H1 (cell line): Measurements from ENCODE around the gene CPED1. TPM values are rescaled to one million over a fixed set of nuclear protein-coding genes. Genes with fewer than 3 reads are reported as not detected.

Experiments
- CTCF ChIA-PET: fragments of 300-600 bp; sonication (Branson Sonifier 250); formaldehyde crosslinking; loops from one replicate; lab custom pipeline; 2021; ENCODE audit not compliant: partially characterized antibody; lab: Charles Lee
- POLR2A ChIA-PET: fragments of 300-600 bp; sonication (Branson Sonifier 250); formaldehyde crosslinking; loops from one replicate; lab custom pipeline; 2021; ENCODE audit warnings: inconsistent platforms; ENCODE audit not compliant: partially characterized antibody; lab: Charles Lee
- DNase-seq, 2 experiments: peaks; one replicate each; pipeline versions ENCODE4 v3.0.0 to v3.0.0-alpha.2; 2010 to 2022; ENCODE audit warnings: low spot score in 2 of 2, low read depth in 1 of 2, mixed read lengths in 1 of 2
- FAIRE-seq: peaks from 2 replicates; lab custom pipeline; 2011; peaks lifted over from hg19 to GRCh38; lab: Jason Lieb, UNC
- H2AFZ ChIP-seq: 2 replicates; pipeline ENCODE4 v1.8.1; 2012; ENCODE audit warnings: low read length, inconsistent platforms
- H2AK5ac ChIP-seq: 2 replicates; pipeline ENCODE4 v1.6.1; 2013; ENCODE audit warnings: low read depth, low read length
- H2BK120ac ChIP-seq: replicated peaks from 2 replicates; pipeline ENCODE3; 2013; ENCODE audit warnings: low read depth, low read length, inconsistent platforms
- H2BK12ac ChIP-seq: 2 replicates; pipeline ENCODE4 v1.6.1; 2013; ENCODE audit warnings: low read depth, low read length
- H2BK15ac ChIP-seq: 2 replicates; pipeline ENCODE4 v1.6.1; 2013; ENCODE audit warnings: low read length
- H2BK20ac ChIP-seq: 2 replicates; pipeline ENCODE4 v1.6.1; 2013; ENCODE audit warnings: low read length
- H2BK5ac ChIP-seq: 2 replicates; pipeline ENCODE4 v1.6.1; 2013; ENCODE audit warnings: low read depth, low read length
- H3K14ac ChIP-seq: 2 replicates; pipeline ENCODE4 v1.6.1; 2013; ENCODE audit warnings: inconsistent platforms; ENCODE audit not compliant: insufficient read length
- H3K18ac ChIP-seq: 2 replicates; pipeline ENCODE4 v1.6.1; 2013; ENCODE audit warnings: low read length; ENCODE audit errors: extremely low read depth
- H3K23ac ChIP-seq: 2 replicates; pipeline ENCODE4 v1.6.1; 2013; ENCODE audit warnings: inconsistent platforms; ENCODE audit not compliant: insufficient read length
- H3K23me2 ChIP-seq: 2 replicates; pipeline ENCODE4 v1.6.1; 2013; ENCODE audit warnings: low read depth, low read length
- H3K27ac ChIP-seq: 2 replicates; pipeline ENCODE4 v1.6.1; 2011; ENCODE audit warnings: low read depth, low read length, inconsistent platforms
- H3K27me3 ChIP-seq, 4 experiments: replicated peaks in 1 of 4; 1 replicate in 1 of 4; 2 replicates in 3 of 4; pipeline versions ENCODE4 v1.6.1 to v1.8.1; 2011 to 2013; ENCODE audit warnings: low read length in 3 of 4, mild to moderate bottlenecking in 3 of 4, inconsistent platforms in 2 of 4, mixed read lengths in 2 of 4, moderate library complexity in 1 of 4; ENCODE audit not compliant: control insufficient read depth in 3 of 4, insufficient read depth in 3 of 4; ENCODE audit errors: extremely low read depth in 1 of 4
- H3K36me3 ChIP-seq, 4 experiments: 2 replicates each; pipeline versions ENCODE4 v1.6.1 to v1.8.1; 2011 to 2013; ENCODE audit warnings: mild to moderate bottlenecking in 4 of 4, low read length in 3 of 4, moderate library complexity in 2 of 4, control low read depth in 1 of 4, inconsistent platforms in 1 of 4; ENCODE audit not compliant: insufficient read depth in 4 of 4, control insufficient read depth in 2 of 4
- H3K4ac ChIP-seq: replicated peaks from 2 replicates; pipeline ENCODE3; 2013; ENCODE audit warnings: low read length, low read depth, mixed read lengths, inconsistent platforms; ENCODE audit not compliant: insufficient read length
- H3K4me1 ChIP-seq, 4 experiments: replicated peaks in 1 of 4; 1 replicate in 1 of 4; 2 replicates in 3 of 4; pipeline versions ENCODE4 v1.6.1 to v1.8.1; 2011 to 2013; ENCODE audit warnings: low read length in 3 of 4, inconsistent platforms in 2 of 4, mixed read lengths in 1 of 4; ENCODE audit not compliant: insufficient read depth in 4 of 4, control insufficient read depth in 3 of 4
- H3K4me2 ChIP-seq, 2 experiments: 2 replicates each; pipeline versions ENCODE4 v1.6.1 to v1.8.1; 2011 to 2013; ENCODE audit warnings: low read depth in 2 of 2, low read length in 2 of 2, control low read depth in 1 of 2, inconsistent platforms in 1 of 2, mild to moderate bottlenecking in 1 of 2; ENCODE audit not compliant: insufficient read depth in 1 of 2
- H3K4me3 ChIP-seq, 4 experiments: fragments of 200-600, 300-600 bp in 1 of 4; sonication (generic), shearing (Covaris generic), sonication (Bioruptor Twin) in 1 of 4; 2 replicates each; pipeline versions ENCODE4 v1.5.1 to v1.8.1; 2011 to 2016; ENCODE audit warnings: low read length in 4 of 4, low read depth in 3 of 4, control low read depth in 2 of 4, inconsistent platforms in 2 of 4, mild to moderate bottlenecking in 2 of 4, mixed read lengths in 1 of 4, moderate library complexity in 1 of 4; ENCODE audit not compliant: insufficient read depth in 2 of 4; ENCODE audit errors: extremely low read depth in 1 of 4
- H3K56ac ChIP-seq: replicated peaks from 2 replicates; pipeline ENCODE3; 2013; ENCODE audit warnings: low read depth, mild to moderate bottlenecking, mixed read lengths, low read length, inconsistent platforms; ENCODE audit not compliant: insufficient read length
- H3K79me1 ChIP-seq: 2 replicates; pipeline ENCODE4 v1.6.1; 2013; ENCODE audit warnings: low read depth, low read length, control low read depth
- H3K79me2 ChIP-seq, 2 experiments: 2 replicates each; pipeline versions ENCODE4 v1.6.1 to v1.8.1; 2012 to 2013; ENCODE audit warnings: low read length in 2 of 2, mild to moderate bottlenecking in 2 of 2, inconsistent platforms in 1 of 2; ENCODE audit not compliant: insufficient read depth in 2 of 2, control insufficient read depth in 1 of 2
- H3K9ac ChIP-seq, 4 experiments: replicated peaks in 1 of 4; 1 replicate in 1 of 4; 2 replicates in 3 of 4; pipeline versions ENCODE4 v1.6.1 to v1.8.1; 2011 to 2013; ENCODE audit warnings: low read depth in 3 of 4, low read length in 3 of 4, control low read depth in 2 of 4, mild to moderate bottlenecking in 2 of 4, moderate library complexity in 2 of 4, inconsistent platforms in 1 of 4; ENCODE audit errors: extremely low read depth in 1 of 4
- H3K9me3 ChIP-seq, 2 experiments: 2 replicates each; pipeline versions ENCODE4 v1.6.1 to v1.8.1; 2012 to 2013; ENCODE audit warnings: mild to moderate bottlenecking in 2 of 2, moderate library complexity in 2 of 2, control low read depth in 1 of 2, inconsistent platforms in 1 of 2, low read depth in 1 of 2, low read length in 1 of 2, mixed read lengths in 1 of 2; ENCODE audit not compliant: insufficient read depth in 2 of 2
- H4K20me1 ChIP-seq, 2 experiments: replicated peaks in 1 of 2; 2 replicates each; pipeline versions ENCODE3 to v1.8.1; 2011 to 2013; ENCODE audit warnings: inconsistent platforms in 2 of 2, low read length in 2 of 2, mild to moderate bottlenecking in 1 of 2; ENCODE audit not compliant: insufficient read depth in 2 of 2, control insufficient read depth in 1 of 2
- H4K5ac ChIP-seq: 2 replicates; pipeline ENCODE4 v1.6.1; 2013; ENCODE audit warnings: low read length, low read depth, mixed read lengths, inconsistent platforms; ENCODE audit not compliant: insufficient read length
- H4K8ac ChIP-seq: 2 replicates; pipeline ENCODE4 v1.8.0; 2013; ENCODE audit warnings: mild to moderate bottlenecking, moderate library complexity, low read length, inconsistent platforms; ENCODE audit not compliant: insufficient read depth; ENCODE audit errors: extremely low read depth
- H4K91ac ChIP-seq: replicated peaks from 2 replicates; pipeline ENCODE3; 2013; ENCODE audit warnings: low read length, mixed read lengths, inconsistent platforms; ENCODE audit not compliant: insufficient read length
- BCL11A ChIP-seq, 2 experiments: IDR thresholded peaks; one replicate each; pipeline ENCODE4 v1.6.1; 2011; ENCODE audit warnings: low read depth in 2 of 2, low read length in 2 of 2, mild to moderate bottlenecking in 2 of 2
- BRCA1 ChIP-seq: IDR thresholded peaks from 2 replicates; pipeline ENCODE4 v1.6.1; 2012; ENCODE audit warnings: low read depth, low read length, improper control_type of control experiment
- FOSL1 ChIP-seq: IDR thresholded peaks from 2 replicates; pipeline ENCODE4 v1.6.1; 2011; ENCODE audit warnings: mild to moderate bottlenecking, low read depth, low read length, moderate library complexity; ENCODE audit not compliant: insufficient read depth
- GTF2F1 ChIP-seq: IDR thresholded peaks from 2 replicates; pipeline ENCODE4 v1.6.1; 2012; ENCODE audit warnings: low read depth, low read length, improper control_type of control experiment, borderline replicate concordance
- JUND ChIP-seq: IDR thresholded peaks from 2 replicates; pipeline ENCODE4 v1.6.1; 2011; ENCODE audit warnings: mild to moderate bottlenecking, improper control_type of control experiment, low read length
- WGBS, 2 experiments: shearing (Covaris generic) in 1 of 2; methylation state at CpG; one replicate each; pipeline versions ENCODE4 v1.1.6 to v1.1.7; 2013 to 2015; ENCODE audit warnings: low lambda C conversion rate in 2 of 2, mixed read lengths in 2 of 2, inconsistent platforms in 1 of 2, low coverage in 1 of 2, missing lambda C conversion rate in 1 of 2; ENCODE audit not compliant: insufficient replicate concordance in 2 of 2, insufficient coverage in 1 of 2, insufficient read length in 1 of 2; ENCODE audit errors: extremely low coverage in 1 of 2, missing lambda C conversion rate in 1 of 2; 5-methylcytosine and 5-hydroxymethylcytosine counted together
- polyA plus RNA-seq, 7 experiments: library from polyadenylated mRNA; depleted of rRNA in 3 of 7; stranded (reverse) in 5 of 7; unstranded in 2 of 7; fragments of >200 nt in 5 of 7; fragments of 200-250 nt in 2 of 7; gene quantifications; 1 replicate in 5 of 7; 2 replicates in 1 of 7; 4 replicates in 1 of 7; pipeline versions ENCODE4 v1.2.1 to v1.2.3, GENCODE V29; 2011 to 2013; ENCODE audit warnings: missing spikeins in 2 of 7, mixed read lengths in 2 of 7
- total RNA-seq: library from RNA; stranded (reverse); fragmentation: NEBNext Ultra II Directional; extraction: Animal tissue kit (Norgen Biotek cat#: 25700); gene quantifications from 2 replicates; pipeline ENCODE4 v1.2.1, GENCODE V29; 2021

Gene CPED1
- total and polyA plus RNA-seq, 2 of the 8 experiments (the other 6 are each of a cell fraction or from before 2014, with no cell fraction given) = 0.08 to 0.39 TPM

GRCh38 chr7:121237601-121238000 is 249.1 kb downstream of the CPED1 start:
- DNase-seq (no peak), FAIRE-seq (no peak)
- Histone ChIP-seq H3K27ac (no peak overlapping the region), H3K4ac (no peak overlapping the region), H3K14ac (no peak overlapping the region), H3K56ac (no peak overlapping the region), H2BK120ac (no peak overlapping the region), H3K23me2 (no peaks in the 10 kb centered on the region), H2BK5ac (no peak overlapping the region), H3K36me3 (no peaks in the 10 kb centered on the region), H3K9me3 (no peaks in the 10 kb centered on the region), H3K79me1 (no peaks in the 10 kb centered on the region), H4K20me1 (no peaks in the 10 kb centered on the region), H3K27me3 (no peaks in the 10 kb centered on the region), H4K5ac (no peak overlapping the region), H4K8ac (no peak overlapping the region), H2BK20ac (no peak overlapping the region), H3K9ac (no peak overlapping the region), H2AK5ac (no peak overlapping the region), H3K23ac (no peak overlapping the region), H2BK15ac (no peak overlapping the region), H3K79me2 (no peaks in the 10 kb centered on the region), H2AFZ (0 out of 2 replicates have a peak overlapping the region, but pooled peaks have one; percentile 38), H3K4me1 (no peaks in the 10 kb centered on the region), H3K4me2 (no peak overlapping the region), H2BK12ac (no peak overlapping the region), H3K4me3 (no peak overlapping the region), H3K18ac (no peak overlapping the region), H4K91ac (no peak overlapping the region)
- POLR2A ChIA-PET = no interaction called here
- 89% methylated on average over 3 of the region's 3 CpGs; no CpG with 5 or more reads in 1 of the 2 experiments for WGBS, 2 experiments
- TF ChIP-seq BRCA1 (no peak), FOSL1 (no peak), BCL11A (IDR thresholded peaks at IDR 0.05; ENCODE audit: low read depth in 2 of 2, low read length in 2 of 2) (no peak), GTF2F1 (no peak), JUND (no peak)
- CTCF ChIA-PET = no interaction called here
